ENCODE data around the gene EEIG2. TPM values are rescaled to one million over a fixed set of nuclear protein-coding genes. Genes with fewer than 3 reads are reported as not detected.
A peak's percentile ranks its signal among the peaks of the same experiment; 100 is the strongest.

The EEIG2 gene
- total and polyA plus RNA-seq, 2 of the 13 experiments (the other 11 are each of a cell fraction or from before 2014, with no cell fraction given): 0.90 to 3.2 TPM

DNA sequence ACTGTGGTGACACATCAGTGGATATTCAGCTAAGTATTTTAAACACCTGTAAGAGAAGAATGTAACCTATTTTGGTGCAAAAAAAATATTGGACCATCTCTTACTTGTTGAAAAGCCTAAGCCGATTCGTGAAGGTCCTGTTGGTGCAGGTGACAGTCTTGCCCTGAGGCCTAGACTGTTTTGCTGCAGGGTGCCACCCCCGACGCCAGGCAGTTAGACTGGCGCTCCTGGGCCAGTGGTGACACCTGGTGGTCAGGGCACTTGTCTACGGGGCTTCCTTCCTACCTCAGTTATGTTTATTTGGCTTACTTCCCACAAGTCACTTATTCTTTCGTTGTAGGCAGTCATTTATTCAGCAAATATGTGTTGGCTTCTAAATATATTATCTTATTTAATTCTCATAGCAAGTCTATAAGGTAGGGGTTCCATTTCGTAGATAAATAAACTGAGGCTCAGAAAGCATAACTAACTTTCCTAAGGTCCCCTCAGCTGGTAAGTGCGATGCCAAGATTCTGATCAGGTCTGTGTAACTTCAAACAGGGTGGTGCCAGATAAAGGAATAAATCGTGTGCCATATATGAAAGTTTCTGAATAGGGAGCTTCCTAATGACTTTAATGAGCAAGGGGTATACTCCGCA, 1.9 kb downstream of the EEIG2 start (continued):
- TF ChIP-seq STAG1 (CRISPR knock-in tag; IDR thresholded peaks at IDR 0.05) (peak; percentile 84), ZNF777 (CRISPR knock-in tag; IDR thresholded peaks at IDR 0.05) (peak; percentile 84), ZNF7 (CRISPR knock-in tag; IDR thresholded peaks at IDR 0.05) (no peak), SIN3A (IDR thresholded peaks at IDR 0.05; ENCODE audit: borderline replicate concordance, low read depth, low read length) (no peak), ZSCAN31 (CRISPR knock-in tag; IDR thresholded peaks at IDR 0.05; ENCODE audit: low read depth) (peak; percentile 84; the same call in 1 of the 2 replicates), ZXDC (CRISPR knock-in tag; IDR thresholded peaks at IDR 0.05) (peak; percentile 61; the same call in 1 of the 2 replicates), THAP11 (CRISPR knock-in tag; IDR thresholded peaks at IDR 0.05) (peak; percentile 43; the same call in 1 of the 2 replicates), KDM2A (CRISPR knock-in tag; IDR thresholded peaks at IDR 0.05; ENCODE audit: borderline replicate concordance, low read depth) (peak; percentile 63; the same call in 1 of the 2 replicates), XRCC5 (optimal IDR thresholded peaks at IDR 0.05; ENCODE audit: low read length) (peak; percentile 24), HMGXB4 (CRISPR knock-in tag; IDR thresholded peaks at IDR 0.05; ENCODE audit: borderline replicate concordance in 1 of 2, low read depth in 1 of 2) (peak; percentile 40 to 45; a peak in 2 of 4 replicates), SMC3 (IDR thresholded peaks at IDR 0.05; ENCODE audit: low read length) (peak; percentile 69), ZFX (CRISPR knock-in tag; IDR thresholded peaks at IDR 0.05; ENCODE audit: low read depth) (peak; percentile 69; the same call in 1 of the 2 replicates), SAP130 (CRISPR knock-in tag; IDR thresholded peaks at IDR 0.05; ENCODE audit: low read depth) (0 out of 2 replicates have a peak, but pooled peaks have one; percentile 27), ZNF331 (CRISPR knock-in tag; IDR thresholded peaks at IDR 0.05) (peak; percentile 39; the same call in 1 of the 2 replicates), ARNT (IDR thresholded peaks at IDR 0.05) (no peak), ZFY (CRISPR knock-in tag; IDR thresholded peaks at IDR 0.05) (peak; percentile 53), ZGPAT (CRISPR knock-in tag; IDR thresholded peaks at IDR 0.05) (0 out of 2 replicates have a peak, but pooled peaks have one; percentile 33)
- TF ChIP-seq, protein P1, sequence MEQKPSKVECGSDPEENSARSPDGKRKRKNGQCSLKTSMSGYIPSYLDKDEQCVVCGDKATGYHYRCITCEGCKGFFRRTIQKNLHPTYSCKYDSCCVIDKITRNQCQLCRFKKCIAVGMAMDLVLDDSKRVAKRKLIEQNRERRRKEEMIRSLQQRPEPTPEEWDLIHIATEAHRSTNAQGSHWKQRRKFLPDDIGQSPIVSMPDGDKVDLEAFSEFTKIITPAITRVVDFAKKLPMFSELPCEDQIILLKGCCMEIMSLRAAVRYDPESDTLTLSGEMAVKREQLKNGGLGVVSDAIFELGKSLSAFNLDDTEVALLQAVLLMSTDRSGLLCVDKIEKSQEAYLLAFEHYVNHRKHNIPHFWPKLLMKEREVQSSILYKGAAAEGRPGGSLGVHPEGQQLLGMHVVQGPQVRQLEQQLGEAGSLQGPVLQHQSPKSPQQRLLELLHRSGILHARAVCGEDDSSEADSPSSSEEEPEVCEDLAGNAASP (CRISPR knock-in tag; IDR thresholded peaks at IDR 0.05; ENCODE audit: borderline replicate concordance): 0 out of 2 replicates have a peak, but pooled peaks have one; percentile 12
- TF ChIP-seq, protein P2, sequence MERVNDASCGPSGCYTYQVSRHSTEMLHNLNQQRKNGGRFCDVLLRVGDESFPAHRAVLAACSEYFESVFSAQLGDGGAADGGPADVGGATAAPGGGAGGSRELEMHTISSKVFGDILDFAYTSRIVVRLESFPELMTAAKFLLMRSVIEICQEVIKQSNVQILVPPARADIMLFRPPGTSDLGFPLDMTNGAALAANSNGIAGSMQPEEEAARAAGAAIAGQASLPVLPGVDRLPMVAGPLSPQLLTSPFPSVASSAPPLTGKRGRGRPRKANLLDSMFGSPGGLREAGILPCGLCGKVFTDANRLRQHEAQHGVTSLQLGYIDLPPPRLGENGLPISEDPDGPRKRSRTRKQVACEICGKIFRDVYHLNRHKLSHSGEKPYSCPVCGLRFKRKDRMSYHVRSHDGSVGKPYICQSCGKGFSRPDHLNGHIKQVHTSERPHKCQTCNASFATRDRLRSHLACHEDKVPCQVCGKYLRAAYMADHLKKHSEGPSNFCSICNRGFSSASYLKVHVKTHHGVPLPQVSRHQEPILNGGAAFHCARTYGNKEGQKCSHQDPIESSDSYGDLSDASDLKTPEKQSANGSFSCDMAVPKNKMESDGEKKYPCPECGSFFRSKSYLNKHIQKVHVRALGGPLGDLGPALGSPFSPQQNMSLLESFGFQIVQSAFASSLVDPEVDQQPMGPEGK (CRISPR knock-in tag; IDR thresholded peaks at IDR 0.05): 0 out of 2 replicates have a peak, but pooled peaks have one; percentile 43
